ENCODE measurements around the gene CUL4A. TPM values are rescaled to one million over a fixed set of nuclear protein-coding genes. Genes with fewer than 3 reads are reported as not detected.

CUL4A gene
- total RNA-seq, 5 donors from 2014 or later (not counting 1 experiment from before 2014, with no cell fraction given), result 80.3 to 94.5 (median 82.7) TPM

DNA sequence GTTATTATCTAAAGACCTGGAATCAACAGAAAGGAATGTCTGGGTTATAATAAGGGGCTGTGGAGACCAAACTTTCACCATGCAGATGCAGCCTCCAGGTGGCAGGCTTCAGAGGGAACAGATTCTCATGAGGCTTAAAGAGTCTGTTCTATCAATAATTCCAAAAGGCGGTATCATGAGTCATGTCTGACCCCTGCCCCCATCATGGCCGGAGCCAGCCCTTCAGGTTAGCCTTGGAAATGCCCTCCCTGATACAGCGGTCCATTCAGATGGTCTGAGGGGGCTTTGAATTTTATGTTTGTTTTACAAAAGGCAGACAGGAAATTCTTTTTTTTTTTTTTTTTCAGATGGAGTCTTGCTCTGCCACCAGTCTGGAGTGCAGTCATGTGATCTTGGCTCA, 66.0 kb downstream of the CUL4A start:
- H3K27ac ChIP-seq (ENCODE audit: low read length), result no peak overlapping the region
- Mint-ChIP-seq H3K9me3 (no peaks in the 10 kb centered on the region), H3K4me1 (peaks cover 0 to 13% (median 7%) of the 10 kb centered on the region in 3 donors), H3K36me3 (peaks cover 10% of the 10 kb centered on the region), H3K27me3 (peaks cover 0 to 10% of the 10 kb centered on the region in 2 donors), H3K4me3 (no peak overlapping the region), H3K27ac (no peak overlapping the region)
- ChIA-PET CTCF (interaction anchor here in 1 of 2 donors (0.7 kb wide), 1 partner anchor 96 kb away, joined by 5 read pairs; no protein-coding TSS in a partner anchor), POLR2A (interaction anchor here in 1 of 2 donors (0.6 kb wide), 1 partner anchor 132 kb away, joined by 10 read pairs; no protein-coding TSS in a partner anchor)
- H3K4me1 ChIP-seq (ENCODE audit: control insufficient read depth in 1 of 2, extremely low read depth in 1 of 2, insufficient read depth in 2 of 2, low read length in 2 of 2), result peaks cover 0 to 6% of the 10 kb centered on the region in 2 experiments
- WGBS (ENCODE audit: insufficient coverage), result no CpG with 5 or more reads among the region's 3 CpGs
- DNase-seq, result peak in 29 of 35 experiments; percentile 7 to 61 (median 30)
- ATAC-seq (replicated peaks in 1 of 4), result peak in 3 of 4 experiments; percentile 32 to 74 (median 53)
- H3K36me3 ChIP-seq (ENCODE audit: control insufficient read depth in 2 of 2, extremely low read depth in 1 of 2, insufficient read depth in 1 of 2, low read length in 1 of 2), result no peaks in the 10 kb centered on the region
- peaks cover 0 to 6% of the 10 kb centered on the region in 2 experiments for H3K27me3 ChIP-seq (replicated peaks in 1 of 2; ENCODE audit: control insufficient read depth in 2 of 2, extremely low read depth in 1 of 2, insufficient read depth in 2 of 2, low read length in 1 of 2)
- H3K4me3 ChIP-seq (ENCODE audit: control insufficient read depth in 1 of 2, extremely low read depth in 1 of 2, low read length in 1 of 2), result no peak overlapping the region
- no peaks in the 10 kb centered on the region for H3K9me3 ChIP-seq

DNA sequence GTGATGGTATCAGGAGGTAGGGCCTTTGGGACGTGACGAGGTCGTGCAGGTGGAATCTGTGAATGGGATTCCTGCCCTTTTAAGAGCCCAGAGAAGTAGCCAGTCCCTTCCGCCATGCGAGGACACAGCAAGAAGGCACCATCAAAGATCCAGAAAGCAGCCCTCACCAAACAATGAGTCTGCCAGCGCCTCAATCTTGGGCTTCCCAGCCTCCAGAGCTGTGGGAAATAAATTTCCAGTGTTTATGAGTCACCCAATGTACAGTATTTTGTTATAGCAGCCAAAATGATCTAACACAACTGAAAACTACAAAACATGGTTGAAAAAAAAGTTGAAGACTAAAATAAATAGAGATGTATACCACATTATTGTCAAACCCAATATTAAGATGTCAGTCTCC, 70.7 kb downstream of the CUL4A start:
- POLR2A ChIA-PET, result no interaction called here
- WGBS (ENCODE audit: insufficient coverage), result 80% methylated on average over 1 of the region's 6 CpGs
- Histone ChIP-seq H3K4me3 (ENCODE audit: control insufficient read depth in 1 of 2, extremely low read depth in 1 of 2, low read length in 1 of 2) (no peak overlapping the region), H3K9me3 (no peaks in the 10 kb centered on the region), H3K27ac (ENCODE audit: low read length) (no peak overlapping the region), H3K27me3 (replicated peaks in 1 of 2; ENCODE audit: control insufficient read depth in 2 of 2, extremely low read depth in 1 of 2, insufficient read depth in 2 of 2, low read length in 1 of 2) (peaks cover 0 to 16% of the 10 kb centered on the region in 2 experiments), H3K36me3 (ENCODE audit: control insufficient read depth in 2 of 2, extremely low read depth in 1 of 2, insufficient read depth in 1 of 2, low read length in 1 of 2) (no peaks in the 10 kb centered on the region), H3K4me1 (ENCODE audit: control insufficient read depth in 1 of 2, extremely low read depth in 1 of 2, insufficient read depth in 2 of 2, low read length in 2 of 2) (peaks cover 0 to 6% of the 10 kb centered on the region in 2 experiments)
- Mint-ChIP-seq H3K27me3 (peaks cover 4 to 11% of the 10 kb centered on the region in 2 donors), H3K4me1 (peaks cover 0 to 6% (median 4%) of the 10 kb centered on the region in 3 donors), H3K27ac (no peak overlapping the region), H3K9me3 (no peaks in the 10 kb centered on the region), H3K4me3 (no peak overlapping the region), H3K36me3 (no peaks in the 10 kb centered on the region)
- DNase-seq (no peak), ATAC-seq (replicated peaks in 1 of 4) (no peak)
- CTCF ChIA-PET, result no interaction called here

DNA sequence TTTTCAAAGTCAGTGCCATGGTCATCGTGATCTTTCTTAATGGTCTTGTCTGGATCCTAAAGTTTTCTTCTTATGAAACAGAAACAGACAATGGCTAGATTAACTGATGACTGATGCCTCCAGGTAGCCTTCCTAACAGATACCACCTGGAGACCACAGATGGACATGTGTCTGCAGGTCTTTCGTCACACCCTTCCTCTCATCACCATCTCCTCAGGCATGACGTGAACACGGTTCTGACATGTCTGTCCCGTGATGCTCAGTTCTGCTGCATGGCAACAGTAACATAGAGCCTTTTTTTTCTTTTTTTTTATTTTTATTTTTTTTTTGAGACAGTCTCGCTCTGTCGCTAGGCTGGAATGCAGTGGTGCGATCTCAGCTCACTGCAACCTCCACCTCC, 74.5 kb downstream of the CUL4A start:
- H3K4me1 ChIP-seq (ENCODE audit: control insufficient read depth in 1 of 2, extremely low read depth in 1 of 2, insufficient read depth in 2 of 2, low read length in 2 of 2), result no peaks in the 10 kb centered on the region
- no peak overlapping the region for H3K4me3 Mint-ChIP-seq
- H3K36me3 ChIP-seq (ENCODE audit: control insufficient read depth in 2 of 2, extremely low read depth in 1 of 2, insufficient read depth in 1 of 2, low read length in 1 of 2), result no peaks in the 10 kb centered on the region
- H3K4me1 Mint-ChIP-seq, result no peaks in the 10 kb centered on the region
- H3K4me3 ChIP-seq (ENCODE audit: control insufficient read depth in 1 of 2, extremely low read depth in 1 of 2, low read length in 1 of 2), result no peak overlapping the region
- no peaks in the 10 kb centered on the region for H3K9me3 ChIP-seq
- H3K9me3 Mint-ChIP-seq, result peaks cover 0 to 3% (median 0%) of the 10 kb centered on the region in 3 donors
- H3K27ac ChIP-seq (ENCODE audit: low read length), result no peak overlapping the region
- CTCF ChIA-PET, result no interaction called here
- H3K27ac Mint-ChIP-seq, result no peak overlapping the region
- no peak for DNase-seq
- no peaks in the 10 kb centered on the region for H3K36me3 Mint-ChIP-seq
- no peak for ATAC-seq (replicated peaks in 1 of 4)
- peaks cover 16 to 17% of the 10 kb centered on the region in 2 donors for H3K27me3 Mint-ChIP-seq
- 82% methylated on average over 4 of the region's 8 CpGs for WGBS (ENCODE audit: insufficient coverage)
- peaks cover 0 to 26% of the 10 kb centered on the region in 2 experiments for H3K27me3 ChIP-seq (replicated peaks in 1 of 2; ENCODE audit: control insufficient read depth in 2 of 2, extremely low read depth in 1 of 2, insufficient read depth in 2 of 2, low read length in 1 of 2)
- POLR2A ChIA-PET, result no interaction called here

- Histone ChIP-seq H3K36me3 (ENCODE audit: control insufficient read depth in 2 of 2, extremely low read depth in 1 of 2, insufficient read depth in 1 of 2, low read length in 1 of 2) (no peaks in the 10 kb centered on the region), H3K4me3 (ENCODE audit: control insufficient read depth in 1 of 2, extremely low read depth in 1 of 2, low read length in 1 of 2) (no peak overlapping the region), H3K9me3 (no peaks in the 10 kb centered on the region), H3K4me1 (ENCODE audit: control insufficient read depth in 1 of 2, extremely low read depth in 1 of 2, insufficient read depth in 2 of 2, low read length in 2 of 2) (peaks cover 0 to 11% of the 10 kb centered on the region in 2 experiments), H3K27ac (ENCODE audit: low read length) (no peak overlapping the region), H3K27me3 (replicated peaks in 1 of 2; ENCODE audit: control insufficient read depth in 2 of 2, extremely low read depth in 1 of 2, insufficient read depth in 2 of 2, low read length in 1 of 2) (peaks cover 3 to 49% of the 10 kb centered on the region in 2 experiments)
- H3K4me3 Mint-ChIP-seq, result no peak overlapping the region
- no peak for DNase-seq
- no peak for ATAC-seq (replicated peaks in 1 of 4)
- ChIA-PET CTCF (no interaction called here), POLR2A (no interaction called here)
- H3K27ac Mint-ChIP-seq, result no peak overlapping the region
- peaks cover 10 to 15% (median 14%) of the 10 kb centered on the region in 3 donors for H3K4me1 Mint-ChIP-seq
- no peaks in the 10 kb centered on the region for H3K36me3 Mint-ChIP-seq
- peaks cover 44 to 50% of the 10 kb centered on the region in 2 donors for H3K27me3 Mint-ChIP-seq
- 52% methylated on average over 5 of the region's 5 CpGs for WGBS (ENCODE audit: insufficient coverage)
- peaks cover 0 to 3% (median 0%) of the 10 kb centered on the region in 3 donors for H3K9me3 Mint-ChIP-seq
Observed at GRCh38 chr13:113288880-113289279, 79.5 kb downstream of the CUL4A start.

DNA sequence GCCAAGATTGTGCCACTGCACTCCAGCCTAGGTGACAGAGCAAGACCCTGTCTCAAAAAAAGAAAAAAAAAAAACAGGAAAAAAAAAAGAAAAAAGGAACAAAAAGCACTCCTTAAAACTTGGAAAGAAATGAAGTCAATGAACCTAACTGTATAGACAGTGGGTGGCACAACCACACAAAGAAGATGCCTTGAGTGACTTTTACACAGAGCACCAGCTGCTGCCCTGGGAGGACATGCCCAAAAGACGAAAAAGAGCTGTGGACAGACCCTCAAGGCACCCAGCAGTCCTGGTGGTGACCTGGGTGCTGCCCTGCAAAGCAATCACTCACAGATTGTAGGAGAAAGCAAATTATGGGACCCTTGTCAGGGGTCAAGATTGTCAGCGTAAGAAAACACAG, 81.7 kb downstream of the CUL4A start:
- WGBS (ENCODE audit: insufficient coverage), result 83% methylated on average over 1 of the region's 2 CpGs
- no peak overlapping the region for H3K27ac Mint-ChIP-seq
- ATAC-seq (replicated peaks in 1 of 4), result no peak
- DNase-seq, result no peak
- CTCF ChIA-PET, result interaction anchor here in 1 of 2 donors (0.6 to 0.7 kb wide), 2 partner anchors 46 to 73 kb away, joined by 3 to 4 read pairs; no protein-coding TSS in a partner anchor
- POLR2A ChIA-PET, result interaction anchor here in 1 of 2 donors (0.7 kb wide), 1 partner anchor 429 kb away, joined by 4 read pairs; no protein-coding TSS in a partner anchor
- peaks cover 44 to 51% of the 10 kb centered on the region in 2 donors for H3K27me3 Mint-ChIP-seq
- Histone ChIP-seq H3K27me3 (replicated peaks in 1 of 2; ENCODE audit: control insufficient read depth in 2 of 2, extremely low read depth in 1 of 2, insufficient read depth in 2 of 2, low read length in 1 of 2) (peaks cover 3 to 44% of the 10 kb centered on the region in 2 experiments), H3K36me3 (ENCODE audit: control insufficient read depth in 2 of 2, extremely low read depth in 1 of 2, insufficient read depth in 1 of 2, low read length in 1 of 2) (no peaks in the 10 kb centered on the region), H3K9me3 (no peaks in the 10 kb centered on the region), H3K4me1 (ENCODE audit: control insufficient read depth in 1 of 2, extremely low read depth in 1 of 2, insufficient read depth in 2 of 2, low read length in 2 of 2) (peaks cover 0 to 14% of the 10 kb centered on the region in 2 experiments), H3K4me3 (ENCODE audit: control insufficient read depth in 1 of 2, extremely low read depth in 1 of 2, low read length in 1 of 2) (no peak overlapping the region), H3K27ac (ENCODE audit: low read length) (no peak overlapping the region)
- peak overlapping the region in 1 of 3 donors; percentile 37 for H3K4me3 Mint-ChIP-seq
- peaks cover 14 to 17% (median 15%) of the 10 kb centered on the region in 3 donors for H3K4me1 Mint-ChIP-seq
- peaks cover 0 to 3% (median 0%) of the 10 kb centered on the region in 3 donors for H3K9me3 Mint-ChIP-seq
- H3K36me3 Mint-ChIP-seq, result no peaks in the 10 kb centered on the region

DNA sequence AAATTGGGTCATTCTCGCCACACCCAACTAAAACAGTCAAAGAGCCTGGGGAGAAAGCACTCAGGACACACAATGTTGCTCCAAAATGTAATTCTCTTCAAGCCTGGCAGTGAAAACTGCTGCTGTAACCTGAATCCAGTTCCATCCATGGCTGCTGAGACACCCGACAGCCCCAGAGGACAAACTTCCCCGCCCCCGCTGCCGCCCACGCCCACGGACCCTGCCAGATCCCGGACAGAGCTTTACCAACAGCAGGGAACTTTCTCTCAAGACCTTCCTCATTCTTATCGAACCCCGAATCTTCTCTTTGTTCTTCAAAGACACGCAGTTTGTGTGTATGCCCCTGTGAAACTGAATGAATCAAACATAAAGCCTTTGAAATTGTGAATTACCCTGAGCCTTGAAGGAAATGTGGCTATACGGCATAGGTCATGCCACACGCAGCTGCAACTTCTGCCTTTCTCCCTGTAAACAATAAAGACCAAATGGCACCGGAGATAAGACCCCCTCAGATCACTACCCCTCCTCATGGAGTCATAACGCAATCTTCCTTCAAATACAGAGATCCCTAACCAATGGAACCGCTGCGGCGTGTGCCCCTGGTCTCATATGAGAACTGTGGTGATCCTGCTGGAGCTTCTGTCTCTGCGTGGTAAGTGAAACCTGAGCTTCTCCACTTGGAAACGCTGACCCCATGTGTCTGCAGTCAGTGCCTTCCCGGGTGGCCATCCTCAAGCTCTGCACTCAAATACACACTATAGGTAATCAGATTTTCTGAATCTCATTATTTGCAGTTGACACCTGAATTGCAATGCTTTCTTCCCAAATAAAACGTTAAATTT, 82.8 kb downstream of the CUL4A start:
- no peaks in the 10 kb centered on the region for H3K36me3 ChIP-seq (ENCODE audit: control insufficient read depth in 2 of 2, extremely low read depth in 1 of 2, insufficient read depth in 1 of 2, low read length in 1 of 2)
- Mint-ChIP-seq H3K27ac (peak overlapping the region in 1 of 2 donors; percentile 41), H3K4me3 (peak overlapping the region; percentile 47 to 63 (median 50)), H3K36me3 (peaks cover 3% of the 10 kb centered on the region), H3K27me3 (peaks cover 44 to 48% of the 10 kb centered on the region in 2 donors), H3K4me1 (peaks cover 19 to 24% (median 23%) of the 10 kb centered on the region in 3 donors), H3K9me3 (peaks cover 0 to 3% (median 0%) of the 10 kb centered on the region in 3 donors)
- no peak overlapping the region for H3K27ac ChIP-seq (ENCODE audit: low read length)
- peaks cover 3 to 39% of the 10 kb centered on the region in 2 experiments for H3K27me3 ChIP-seq (replicated peaks in 1 of 2; ENCODE audit: control insufficient read depth in 2 of 2, extremely low read depth in 1 of 2, insufficient read depth in 2 of 2, low read length in 1 of 2)
- no peak overlapping the region for H3K4me3 ChIP-seq (ENCODE audit: control insufficient read depth in 1 of 2, extremely low read depth in 1 of 2, low read length in 1 of 2)
- DNase-seq (peak in 2 of 35 experiments; percentile 5 to 38), ATAC-seq (replicated peaks in 1 of 4) (peak in 1 of 4 experiments; percentile 13)
- H3K9me3 ChIP-seq, result no peaks in the 10 kb centered on the region
- POLR2A ChIA-PET, result no interaction called here
- peaks cover 0 to 21% of the 10 kb centered on the region in 2 experiments for H3K4me1 ChIP-seq (ENCODE audit: control insufficient read depth in 1 of 2, extremely low read depth in 1 of 2, insufficient read depth in 2 of 2, low read length in 2 of 2)
- CTCF ChIA-PET, result interaction anchor here in 1 of 2 donors (0.7 kb wide), 2 partner anchors 14 to 85 kb away, joined by 3 to 4 read pairs; no protein-coding TSS in a partner anchor
- WGBS (ENCODE audit: insufficient coverage), result 7% methylated on average over 14 of the region's 22 CpGs
